Osteocyte (in vitro differentiated cells): ENCODE data around the gene RAD51B. TPM values are rescaled to one million over a fixed set of nuclear protein-coding genes. Genes with fewer than 3 reads are reported as not detected.

ENCODE experiments used
- DNase-seq: peaks from one replicate; pipeline ENCODE4 v3.0.0; 2021; ENCODE audit warnings: mixed read lengths; ENCODE audit not compliant: unreplicated experiment; ENCODE audit errors: extremely low spot score
- H3K27ac Mint-ChIP-seq: one replicate; pipeline ENCODE4 v1.8.0; 2021; ENCODE audit warnings: mild to moderate bottlenecking, mixed read lengths; ENCODE audit not compliant: unreplicated experiment
- H3K27me3 Mint-ChIP-seq: one replicate; pipeline ENCODE4 v1.8.0; 2021; ENCODE audit warnings: mixed read lengths; ENCODE audit not compliant: unreplicated experiment
- H3K36me3 Mint-ChIP-seq: one replicate; pipeline ENCODE4 v1.8.0; 2021; ENCODE audit warnings: mixed read lengths; ENCODE audit not compliant: unreplicated experiment
- H3K4me1 Mint-ChIP-seq: one replicate; pipeline ENCODE4 v1.8.0; 2021; ENCODE audit warnings: mixed read lengths; ENCODE audit not compliant: unreplicated experiment
- H3K4me3 Mint-ChIP-seq: one replicate; pipeline ENCODE4 v1.8.0; 2021; ENCODE audit warnings: mild to moderate bottlenecking, moderate library complexity, mixed read lengths; ENCODE audit not compliant: unreplicated experiment
- H3K9me3 Mint-ChIP-seq: one replicate; pipeline ENCODE4 v1.8.0; 2021; ENCODE audit warnings: mixed read lengths; ENCODE audit not compliant: unreplicated experiment
- CTCF ChIP-seq: fragments of 200-600 bp; sonication (generic); IDR thresholded peaks from 2 replicates; pipeline ENCODE4 v1.5.0; 2021; ENCODE audit warnings: antibody characterized with exemption, mild to moderate bottlenecking, moderate library complexity
- total RNA-seq: library from RNA; stranded (reverse); gene quantifications from 2 replicates; pipeline ENCODE4 v1.2.1, GENCODE V29; 2021

Gene RAD51B
- total RNA-seq, 1 donor from 2014 or later, result 12.7 TPM

GRCh38 chr14:68591786-68592185 is 772.2 kb downstream of the RAD51B start:
- H3K4me1 Mint-ChIP-seq, result peaks cover 68% of the 10 kb centered on the region
- no peaks in the 10 kb centered on the region for H3K27me3 Mint-ChIP-seq
- no peaks in the 10 kb centered on the region for H3K9me3 Mint-ChIP-seq
- H3K36me3 Mint-ChIP-seq, result no peaks in the 10 kb centered on the region
- DNase-seq, result no peak
- H3K27ac Mint-ChIP-seq, result no peak overlapping the region
- H3K4me3 Mint-ChIP-seq, result no peak overlapping the region
- TF ChIP-seq CTCF, result no peak

GRCh38 chr14:68592948-68593556 is 773.5 kb downstream of the RAD51B start:
- TF ChIP-seq CTCF, result no peak
- H3K36me3 Mint-ChIP-seq, result no peaks in the 10 kb centered on the region
- no peak for DNase-seq

GRCh38 chr14:68593806-68594536 is 774.4 kb downstream of the RAD51B start:
- Mint-ChIP-seq H3K36me3 (no peaks in the 10 kb centered on the region), H3K27me3 (no peaks in the 10 kb centered on the region), H3K4me3 (no peak overlapping the region), H3K9me3 (no peaks in the 10 kb centered on the region), H3K27ac (peak overlapping the region; percentile 97), H3K4me1 (peaks cover 57% of the 10 kb centered on the region)
- no peak for TF ChIP-seq CTCF
- DNase-seq, result no peak

More at GRCh38 chr14:68592948-68593556, 773.5 kb downstream of the RAD51B start:
- H3K27ac Mint-ChIP-seq, result peak overlapping the region; percentile 97
- H3K4me3 Mint-ChIP-seq, result no peak overlapping the region
- no peaks in the 10 kb centered on the region for H3K27me3 Mint-ChIP-seq
- H3K9me3 Mint-ChIP-seq, result no peaks in the 10 kb centered on the region
- H3K4me1 Mint-ChIP-seq, result peaks cover 57% of the 10 kb centered on the region

- DNase-seq, result no peak
- H3K4me1 Mint-ChIP-seq, result peaks cover 57% of the 10 kb centered on the region
- H3K27ac Mint-ChIP-seq, result peak overlapping the region; percentile 97
- TF ChIP-seq CTCF, result no peak
- no peaks in the 10 kb centered on the region for H3K36me3 Mint-ChIP-seq
- no peaks in the 10 kb centered on the region for H3K9me3 Mint-ChIP-seq
- H3K27me3 Mint-ChIP-seq, result no peaks in the 10 kb centered on the region
- no peak overlapping the region for H3K4me3 Mint-ChIP-seq
These were observed 775.3 kb downstream of the RAD51B start for GRCh38 chr14:68594737-68595380.

- Mint-ChIP-seq H3K4me1 (peaks cover 45% of the 10 kb centered on the region), H3K36me3 (no peaks in the 10 kb centered on the region), H3K9me3 (no peaks in the 10 kb centered on the region), H3K27ac (no peak overlapping the region), H3K27me3 (no peaks in the 10 kb centered on the region), H3K4me3 (no peak overlapping the region)
- no peak for TF ChIP-seq CTCF
- DNase-seq, result no peak
These were observed 776.6 kb downstream of the RAD51B start for GRCh38 chr14:68596211-68596610.
